ENCODE data around the gene HOXA7.

Gene HOXA7

DNA sequence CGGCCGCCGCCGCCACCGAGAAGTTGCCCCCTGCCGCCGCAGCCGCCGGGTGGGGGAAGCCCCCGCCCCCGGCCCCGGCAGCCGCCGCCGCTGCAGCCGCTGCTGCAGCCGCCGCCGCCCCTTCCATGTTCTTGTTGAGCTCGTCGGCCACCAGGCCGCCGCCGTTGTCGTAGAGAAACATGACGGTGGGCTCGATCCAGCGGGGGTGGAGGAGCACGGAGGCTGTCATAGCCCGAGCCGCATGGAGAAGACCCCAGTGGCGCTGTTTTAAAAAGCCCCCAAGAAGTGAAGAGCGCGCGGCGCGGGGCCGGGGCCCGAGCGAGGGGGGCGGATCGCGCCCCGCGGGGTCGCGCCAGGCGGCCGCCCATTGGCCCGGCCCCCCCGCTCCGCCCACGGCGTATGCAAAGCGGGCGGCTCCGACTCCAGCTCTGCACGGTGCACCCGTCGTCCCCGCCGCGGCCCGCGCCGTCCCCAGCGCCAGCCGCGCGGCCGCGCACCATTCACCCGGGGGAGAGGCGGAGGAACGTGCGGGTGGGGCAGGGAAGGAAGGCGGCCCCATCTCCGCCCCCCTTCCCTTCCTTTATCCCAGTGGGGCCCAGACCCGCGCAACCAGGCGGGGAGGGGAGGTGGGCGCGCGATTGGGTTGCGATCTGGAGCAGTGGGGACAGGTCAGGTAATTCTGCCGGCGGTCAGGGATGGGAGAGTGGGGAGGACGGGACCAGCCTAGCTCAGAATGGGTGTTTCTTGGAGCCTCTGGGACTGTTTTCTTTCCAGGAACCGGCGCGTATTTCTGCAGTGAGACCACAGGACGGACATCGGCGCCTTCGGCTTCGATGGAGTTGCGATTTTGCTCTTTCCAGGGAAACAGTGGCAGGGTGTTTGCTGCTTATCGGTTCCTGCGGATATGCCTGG is 43.6 kb upstream of the HOXA7 start, which contains the start of gene HOXA13 (continued):
- TF ChIP-seq, protein P1, sequence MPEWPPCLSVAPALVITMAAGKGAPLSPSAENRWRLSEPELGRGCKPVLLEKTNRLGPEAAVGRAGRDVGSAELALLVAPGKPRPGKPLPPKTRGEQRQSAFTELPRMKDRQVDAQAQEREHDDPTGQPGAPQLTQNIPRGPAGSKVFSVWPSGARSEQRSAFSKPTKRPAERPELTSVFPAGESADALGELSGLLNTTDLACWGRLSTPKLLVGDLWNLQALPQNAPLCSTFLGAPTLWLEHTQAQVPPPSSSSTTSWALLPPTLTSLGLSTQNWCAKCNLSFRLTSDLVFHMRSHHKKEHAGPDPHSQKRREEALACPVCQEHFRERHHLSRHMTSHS (tag by site-specific recombination; IDR thresholded peaks at IDR 0.05): no peak
- TF ChIP-seq ZNF596 (tag by site-specific recombination; IDR thresholded peaks at IDR 0.05) (no peak), ZNF654 (tag by site-specific recombination; IDR thresholded peaks at IDR 0.05; ENCODE audit: low read depth) (no peak), KLF16 (tag by site-specific recombination; IDR thresholded peaks at IDR 0.05) (peak; percentile 69), ZNF19 (tag by site-specific recombination; IDR thresholded peaks at IDR 0.05; ENCODE audit: low read depth) (no peak), ZNF350 (tag by site-specific recombination; IDR thresholded peaks at IDR 0.05) (no peak), ZNF473 (tag by site-specific recombination; IDR thresholded peaks at IDR 0.05) (no peak), ZSCAN23 (tag by site-specific recombination; IDR thresholded peaks at IDR 0.05) (no peak), ZNF114 (tag by site-specific recombination; IDR thresholded peaks at IDR 0.05) (no peak), ZNF416 (tag by site-specific recombination; IDR thresholded peaks at IDR 0.05) (no peak), ZNF571 (tag by site-specific recombination; IDR thresholded peaks at IDR 0.05) (no peak), BCL11A (tag by site-specific recombination; IDR thresholded peaks at IDR 0.05; ENCODE audit: low read depth) (peak; percentile 8; the same call in 1 of the 2 replicates), ZFHX2 (tag by site-specific recombination; conservative IDR thresholded peaks at IDR 0.05) (peak; percentile 84), ZNF48 (tag by site-specific recombination; IDR thresholded peaks at IDR 0.05) (no peak), ZNF677 (tag by site-specific recombination; IDR thresholded peaks at IDR 0.05) (no peak)
- TF ChIP-seq, protein P2, sequence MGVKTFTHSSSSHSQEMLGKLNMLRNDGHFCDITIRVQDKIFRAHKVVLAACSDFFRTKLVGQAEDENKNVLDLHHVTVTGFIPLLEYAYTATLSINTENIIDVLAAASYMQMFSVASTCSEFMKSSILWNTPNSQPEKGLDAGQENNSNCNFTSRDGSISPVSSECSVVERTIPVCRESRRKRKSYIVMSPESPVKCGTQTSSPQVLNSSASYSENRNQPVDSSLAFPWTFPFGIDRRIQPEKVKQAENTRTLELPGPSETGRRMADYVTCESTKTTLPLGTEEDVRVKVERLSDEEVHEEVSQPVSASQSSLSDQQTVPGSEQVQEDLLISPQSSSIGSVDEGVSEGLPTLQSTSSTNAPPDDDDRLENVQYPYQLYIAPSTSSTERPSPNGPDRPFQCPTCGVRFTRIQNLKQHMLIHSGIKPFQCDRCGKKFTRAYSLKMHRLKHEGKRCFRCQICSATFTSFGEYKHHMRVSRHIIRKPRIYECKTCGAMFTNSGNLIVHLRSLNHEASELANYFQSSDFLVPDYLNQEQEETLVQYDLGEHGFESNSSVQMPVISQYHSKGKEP (tag by site-specific recombination; IDR thresholded peaks at IDR 0.05): peak; percentile 50; the same call in 1 of the 2 replicates
- TF ChIP-seq, protein P3, sequence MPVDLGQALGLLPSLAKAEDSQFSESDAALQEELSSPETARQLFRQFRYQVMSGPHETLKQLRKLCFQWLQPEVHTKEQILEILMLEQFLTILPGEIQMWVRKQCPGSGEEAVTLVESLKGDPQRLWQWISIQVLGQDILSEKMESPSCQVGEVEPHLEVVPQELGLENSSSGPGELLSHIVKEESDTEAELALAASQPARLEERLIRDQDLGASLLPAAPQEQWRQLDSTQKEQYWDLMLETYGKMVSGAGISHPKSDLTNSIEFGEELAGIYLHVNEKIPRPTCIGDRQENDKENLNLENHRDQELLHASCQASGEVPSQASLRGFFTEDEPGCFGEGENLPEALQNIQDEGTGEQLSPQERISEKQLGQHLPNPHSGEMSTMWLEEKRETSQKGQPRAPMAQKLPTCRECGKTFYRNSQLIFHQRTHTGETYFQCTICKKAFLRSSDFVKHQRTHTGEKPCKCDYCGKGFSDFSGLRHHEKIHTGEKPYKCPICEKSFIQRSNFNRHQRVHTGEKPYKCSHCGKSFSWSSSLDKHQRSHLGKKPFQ (tag by site-specific recombination; IDR thresholded peaks at IDR 0.05): no peak
- TF ChIP-seq, protein P4, sequence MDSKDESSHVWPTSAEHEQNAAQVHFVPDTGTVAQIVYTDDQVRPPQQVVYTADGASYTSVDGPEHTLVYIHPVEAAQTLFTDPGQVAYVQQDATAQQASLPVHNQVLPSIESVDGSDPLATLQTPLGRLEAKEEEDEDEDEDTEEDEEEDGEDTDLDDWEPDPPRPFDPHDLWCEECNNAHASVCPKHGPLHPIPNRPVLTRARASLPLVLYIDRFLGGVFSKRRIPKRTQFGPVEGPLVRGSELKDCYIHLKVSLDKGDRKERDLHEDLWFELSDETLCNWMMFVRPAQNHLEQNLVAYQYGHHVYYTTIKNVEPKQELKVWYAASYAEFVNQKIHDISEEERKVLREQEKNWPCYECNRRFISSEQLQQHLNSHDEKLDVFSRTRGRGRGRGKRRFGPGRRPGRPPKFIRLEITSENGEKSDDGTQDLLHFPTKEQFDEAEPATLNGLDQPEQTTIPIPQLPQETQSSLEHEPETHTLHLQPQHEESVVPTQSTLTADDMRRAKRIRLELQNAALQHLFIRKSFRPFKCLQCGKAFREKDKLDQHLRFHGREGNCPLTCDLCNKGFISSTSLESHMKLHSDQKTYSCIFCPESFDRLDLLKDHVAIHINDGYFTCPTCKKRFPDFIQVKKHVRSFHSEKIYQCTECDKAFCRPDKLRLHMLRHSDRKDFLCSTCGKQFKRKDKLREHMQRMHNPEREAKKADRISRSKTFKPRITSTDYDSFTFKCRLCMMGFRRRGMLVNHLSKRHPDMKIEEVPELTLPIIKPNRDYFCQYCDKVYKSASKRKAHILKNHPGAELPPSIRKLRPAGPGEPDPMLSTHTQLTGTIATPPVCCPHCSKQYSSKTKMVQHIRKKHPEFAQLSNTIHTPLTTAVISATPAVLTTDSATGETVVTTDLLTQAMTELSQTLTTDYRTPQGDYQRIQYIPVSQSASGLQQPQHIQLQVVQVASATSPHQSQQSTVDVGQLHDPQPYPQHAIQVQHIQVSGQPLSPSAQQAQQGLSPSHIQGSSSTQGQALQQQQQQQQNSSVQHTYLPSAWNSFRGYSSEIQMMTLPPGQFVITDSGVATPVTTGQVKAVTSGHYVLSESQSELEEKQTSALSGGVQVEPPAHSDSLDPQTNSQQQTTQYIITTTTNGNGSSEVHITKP (tag by site-specific recombination; IDR thresholded peaks at IDR 0.05): peak; percentile 80
- TF ChIP-seq, protein P5, sequence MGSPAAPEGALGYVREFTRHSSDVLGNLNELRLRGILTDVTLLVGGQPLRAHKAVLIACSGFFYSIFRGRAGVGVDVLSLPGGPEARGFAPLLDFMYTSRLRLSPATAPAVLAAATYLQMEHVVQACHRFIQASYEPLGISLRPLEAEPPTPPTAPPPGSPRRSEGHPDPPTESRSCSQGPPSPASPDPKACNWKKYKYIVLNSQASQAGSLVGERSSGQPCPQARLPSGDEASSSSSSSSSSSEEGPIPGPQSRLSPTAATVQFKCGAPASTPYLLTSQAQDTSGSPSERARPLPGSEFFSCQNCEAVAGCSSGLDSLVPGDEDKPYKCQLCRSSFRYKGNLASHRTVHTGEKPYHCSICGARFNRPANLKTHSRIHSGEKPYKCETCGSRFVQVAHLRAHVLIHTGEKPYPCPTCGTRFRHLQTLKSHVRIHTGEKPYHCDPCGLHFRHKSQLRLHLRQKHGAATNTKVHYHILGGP (tag by site-specific recombination; IDR thresholded peaks at IDR 0.05): peak; percentile 63
- TF ChIP-seq, protein P6, sequence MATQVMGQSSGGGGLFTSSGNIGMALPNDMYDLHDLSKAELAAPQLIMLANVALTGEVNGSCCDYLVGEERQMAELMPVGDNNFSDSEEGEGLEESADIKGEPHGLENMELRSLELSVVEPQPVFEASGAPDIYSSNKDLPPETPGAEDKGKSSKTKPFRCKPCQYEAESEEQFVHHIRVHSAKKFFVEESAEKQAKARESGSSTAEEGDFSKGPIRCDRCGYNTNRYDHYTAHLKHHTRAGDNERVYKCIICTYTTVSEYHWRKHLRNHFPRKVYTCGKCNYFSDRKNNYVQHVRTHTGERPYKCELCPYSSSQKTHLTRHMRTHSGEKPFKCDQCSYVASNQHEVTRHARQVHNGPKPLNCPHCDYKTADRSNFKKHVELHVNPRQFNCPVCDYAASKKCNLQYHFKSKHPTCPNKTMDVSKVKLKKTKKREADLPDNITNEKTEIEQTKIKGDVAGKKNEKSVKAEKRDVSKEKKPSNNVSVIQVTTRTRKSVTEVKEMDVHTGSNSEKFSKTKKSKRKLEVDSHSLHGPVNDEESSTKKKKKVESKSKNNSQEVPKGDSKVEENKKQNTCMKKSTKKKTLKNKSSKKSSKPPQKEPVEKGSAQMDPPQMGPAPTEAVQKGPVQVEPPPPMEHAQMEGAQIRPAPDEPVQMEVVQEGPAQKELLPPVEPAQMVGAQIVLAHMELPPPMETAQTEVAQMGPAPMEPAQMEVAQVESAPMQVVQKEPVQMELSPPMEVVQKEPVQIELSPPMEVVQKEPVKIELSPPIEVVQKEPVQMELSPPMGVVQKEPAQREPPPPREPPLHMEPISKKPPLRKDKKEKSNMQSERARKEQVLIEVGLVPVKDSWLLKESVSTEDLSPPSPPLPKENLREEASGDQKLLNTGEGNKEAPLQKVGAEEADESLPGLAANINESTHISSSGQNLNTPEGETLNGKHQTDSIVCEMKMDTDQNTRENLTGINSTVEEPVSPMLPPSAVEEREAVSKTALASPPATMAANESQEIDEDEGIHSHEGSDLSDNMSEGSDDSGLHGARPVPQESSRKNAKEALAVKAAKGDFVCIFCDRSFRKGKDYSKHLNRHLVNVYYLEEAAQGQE (tag by site-specific recombination; IDR thresholded peaks at IDR 0.05): no peak
- TF ChIP-seq, protein P7, sequence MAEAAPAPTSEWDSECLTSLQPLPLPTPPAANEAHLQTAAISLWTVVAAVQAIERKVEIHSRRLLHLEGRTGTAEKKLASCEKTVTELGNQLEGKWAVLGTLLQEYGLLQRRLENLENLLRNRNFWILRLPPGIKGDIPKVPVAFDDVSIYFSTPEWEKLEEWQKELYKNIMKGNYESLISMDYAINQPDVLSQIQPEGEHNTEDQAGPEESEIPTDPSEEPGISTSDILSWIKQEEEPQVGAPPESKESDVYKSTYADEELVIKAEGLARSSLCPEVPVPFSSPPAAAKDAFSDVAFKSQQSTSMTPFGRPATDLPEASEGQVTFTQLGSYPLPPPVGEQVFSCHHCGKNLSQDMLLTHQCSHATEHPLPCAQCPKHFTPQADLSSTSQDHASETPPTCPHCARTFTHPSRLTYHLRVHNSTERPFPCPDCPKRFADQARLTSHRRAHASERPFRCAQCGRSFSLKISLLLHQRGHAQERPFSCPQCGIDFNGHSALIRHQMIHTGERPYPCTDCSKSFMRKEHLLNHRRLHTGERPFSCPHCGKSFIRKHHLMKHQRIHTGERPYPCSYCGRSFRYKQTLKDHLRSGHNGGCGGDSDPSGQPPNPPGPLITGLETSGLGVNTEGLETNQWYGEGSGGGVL (tag by site-specific recombination; IDR thresholded peaks at IDR 0.05): peak; percentile 74
